Trophoblast cell (in vitro differentiated cells and primary cell): ENCODE results near the gene GABRG3.

ENCODE experiments used
- DNase-seq, 2 donors: peaks; one replicate each; pipeline ENCODE4 v3.0.0-alpha.2; 2016
- H2AFZ ChIP-seq: 2 replicates; pipeline ENCODE4 v1.6.1; 2013; ENCODE audit warnings: low read length, moderate library complexity, mild to moderate bottlenecking; ENCODE audit not compliant: insufficient read depth, poor library complexity
- H2AK5ac ChIP-seq: 2 replicates; pipeline ENCODE4 v1.6.1; 2013; ENCODE audit warnings: mild to moderate bottlenecking, low read length
- H2BK120ac ChIP-seq: 2 replicates; pipeline ENCODE4 v1.6.1; 2013; ENCODE audit warnings: low read length, mild to moderate bottlenecking, moderate library complexity; ENCODE audit not compliant: insufficient read depth, poor library complexity
- H2BK12ac ChIP-seq: 2 replicates; pipeline ENCODE4 v1.6.1; 2013; ENCODE audit warnings: mild to moderate bottlenecking, low read length, moderate library complexity
- H2BK5ac ChIP-seq: 2 replicates; pipeline ENCODE4 v1.6.1; 2013; ENCODE audit warnings: low read length, low read depth, moderate library complexity, mild to moderate bottlenecking; ENCODE audit not compliant: poor library complexity
- H3K14ac ChIP-seq: 2 replicates; pipeline ENCODE4 v1.6.1; 2013; ENCODE audit warnings: mild to moderate bottlenecking, low read length
- H3K18ac ChIP-seq: 2 replicates; pipeline ENCODE4 v1.6.1; 2013; ENCODE audit warnings: mild to moderate bottlenecking, low read length
- H3K23ac ChIP-seq: 2 replicates; pipeline ENCODE4 v1.6.1; 2013; ENCODE audit warnings: low read length
- H3K27ac ChIP-seq: 2 replicates; pipeline ENCODE4 v1.5.1; 2013; ENCODE audit warnings: low read depth, mild to moderate bottlenecking, inconsistent platforms, low read length, moderate library complexity
- H3K27me3 ChIP-seq: 2 replicates; pipeline ENCODE4 v1.6.1; 2013; ENCODE audit warnings: inconsistent platforms, mild to moderate bottlenecking, low read length, moderate library complexity; ENCODE audit not compliant: insufficient read depth
- H3K36me3 ChIP-seq, 2 experiments: 1 replicate in 1 of 2; 2 replicates in 1 of 2; pipeline ENCODE4 v1.6.1; 2013; ENCODE audit warnings: low read length in 2 of 2, mild to moderate bottlenecking in 2 of 2, moderate library complexity in 1 of 2; ENCODE audit not compliant: insufficient read depth in 2 of 2, control insufficient read depth in 1 of 2
- H3K4ac ChIP-seq: 2 replicates; pipeline ENCODE4 v1.6.1; 2013; ENCODE audit warnings: low read depth, mild to moderate bottlenecking, low read length, moderate library complexity
- H3K4me1 ChIP-seq, 2 experiments: 1 replicate in 1 of 2; 2 replicates in 1 of 2; pipeline ENCODE4 v1.6.1; 2013; ENCODE audit warnings: low read length in 2 of 2, mild to moderate bottlenecking in 2 of 2, moderate library complexity in 1 of 2; ENCODE audit not compliant: insufficient read depth in 2 of 2, control insufficient read depth in 1 of 2
- H3K4me2 ChIP-seq: 2 replicates; pipeline ENCODE4 v1.6.1; 2013; ENCODE audit warnings: inconsistent platforms, mild to moderate bottlenecking, low read length, moderate library complexity
- H3K4me3 ChIP-seq: 2 replicates; pipeline ENCODE4 v1.5.1; 2013; ENCODE audit warnings: mild to moderate bottlenecking, low read depth, low read length, inconsistent platforms
- H3K79me1 ChIP-seq: one replicate; pipeline ENCODE4 v1.6.1; 2013; ENCODE audit warnings: low read length
- H3K79me2 ChIP-seq: 2 replicates; pipeline ENCODE4 v1.6.1; 2013; ENCODE audit warnings: low read length, mild to moderate bottlenecking; ENCODE audit not compliant: control insufficient read depth, insufficient read depth, poor library complexity
- H3K9ac ChIP-seq: 2 replicates; pipeline ENCODE4 v1.6.1; 2013; ENCODE audit warnings: mild to moderate bottlenecking, low read length
- H3K9me3 ChIP-seq: 2 replicates; pipeline ENCODE4 v1.6.1; 2013; ENCODE audit warnings: low read depth, mild to moderate bottlenecking, control low read depth, inconsistent platforms, low read length; ENCODE audit not compliant: insufficient read depth
- H4K12ac ChIP-seq: 2 replicates; pipeline ENCODE4 v1.6.1; 2013; ENCODE audit warnings: low read depth, mild to moderate bottlenecking, low read length, moderate library complexity
- H4K8ac ChIP-seq: 2 replicates; pipeline ENCODE4 v1.6.1; 2013; ENCODE audit warnings: low read depth, mild to moderate bottlenecking, low read length, moderate library complexity
- H4K91ac ChIP-seq: one replicate; pipeline ENCODE4 v1.6.1; 2013; ENCODE audit warnings: low read depth, mild to moderate bottlenecking, low read length, moderate library complexity
- WGBS: extraction: QIAGEN DNeasy Blood & Tissue Kit; methylation state at CpG from one replicate; pipeline ENCODE4 v1.1.7; 2013; ENCODE audit warnings: missing lambda C conversion rate; ENCODE audit not compliant: insufficient read length, insufficient coverage; ENCODE audit errors: extremely low coverage; 5-methylcytosine and 5-hydroxymethylcytosine counted together

Gene GABRG3

GRCh38 chr15:27396521-27396920 lies 425.5 kb downstream of the GABRG3 start:
- Histone ChIP-seq H3K14ac (no peak overlapping the region), H3K4ac (no peak overlapping the region), H3K36me3 (no peaks in the 10 kb centered on the region), H2BK5ac (no peak overlapping the region), H3K27ac (no peak overlapping the region), H3K9ac (no peak overlapping the region), H2AK5ac (no peak overlapping the region), H4K8ac (no peak overlapping the region), H3K79me2 (no peaks in the 10 kb centered on the region), H2BK120ac (no peak overlapping the region), H3K23ac (no peak overlapping the region), H3K4me2 (no peak overlapping the region), H3K79me1 (no peaks in the 10 kb centered on the region), H2AFZ (no peak overlapping the region), H4K12ac (no peak overlapping the region), H3K4me3 (no peak overlapping the region), H3K18ac (no peak overlapping the region), H4K91ac (no peak overlapping the region), H3K9me3 (no peaks in the 10 kb centered on the region), H3K27me3 (no peaks in the 10 kb centered on the region), H3K4me1 (no peaks in the 10 kb centered on the region), H2BK12ac (no peak overlapping the region)
- no peak for DNase-seq
- WGBS: no CpG with 5 or more reads among the region's 2 CpGs

GRCh38 chr15:27396996-27397395 lies 426.0 kb downstream of the GABRG3 start:
- DNase-seq: no peak
- no peaks in the 10 kb centered on the region for H3K9me3 ChIP-seq
- no peak overlapping the region for H2AK5ac ChIP-seq
- no peaks in the 10 kb centered on the region for H3K79me1 ChIP-seq
- no peak overlapping the region for H3K4me2 ChIP-seq
- H3K23ac ChIP-seq: no peak overlapping the region
- H2AFZ ChIP-seq: no peak overlapping the region
- no peak overlapping the region for H3K14ac ChIP-seq
- no peak overlapping the region for H4K91ac ChIP-seq
- H4K8ac ChIP-seq: no peak overlapping the region
- H3K27ac ChIP-seq: no peak overlapping the region
- H3K4me3 ChIP-seq: no peak overlapping the region
- H2BK12ac ChIP-seq: no peak overlapping the region
- no peak overlapping the region for H2BK120ac ChIP-seq
- H3K18ac ChIP-seq: no peak overlapping the region
- no peak overlapping the region for H3K9ac ChIP-seq
- no peaks in the 10 kb centered on the region for H3K27me3 ChIP-seq
- H3K4ac ChIP-seq: no peak overlapping the region
- WGBS: no CpG with 5 or more reads among the region's 6 CpGs
- H3K36me3 ChIP-seq: no peaks in the 10 kb centered on the region
- no peaks in the 10 kb centered on the region for H3K4me1 ChIP-seq
- no peak overlapping the region for H4K12ac ChIP-seq
- H2BK5ac ChIP-seq: no peak overlapping the region
- H3K79me2 ChIP-seq: no peaks in the 10 kb centered on the region

- Histone ChIP-seq H2AFZ (no peak overlapping the region), H2BK5ac (no peak overlapping the region), H2AK5ac (no peak overlapping the region), H3K18ac (no peak overlapping the region), H3K4me2 (no peak overlapping the region), H3K27me3 (no peaks in the 10 kb centered on the region), H3K23ac (no peak overlapping the region), H3K79me1 (no peaks in the 10 kb centered on the region), H3K27ac (no peak overlapping the region), H3K14ac (no peak overlapping the region), H2BK120ac (no peak overlapping the region), H4K8ac (no peak overlapping the region), H4K12ac (no peak overlapping the region), H3K4me3 (no peak overlapping the region), H4K91ac (no peak overlapping the region), H3K4ac (no peak overlapping the region), H2BK12ac (no peak overlapping the region), H3K79me2 (no peaks in the 10 kb centered on the region), H3K9ac (no peak overlapping the region), H3K36me3 (no peaks in the 10 kb centered on the region), H3K9me3 (no peaks in the 10 kb centered on the region), H3K4me1 (no peaks in the 10 kb centered on the region)
- WGBS: no CpG with 5 or more reads among the region's 8 CpGs
- no peak for DNase-seq
Measured at GRCh38 chr15:27398631-27399161, 427.7 kb downstream of the GABRG3 start.

GRCh38 chr15:27399241-27399640 lies 428.3 kb downstream of the GABRG3 start:
- no peak overlapping the region for H3K4ac ChIP-seq
- WGBS: no CpG with 5 or more reads among the region's 6 CpGs

More at GRCh38 chr15:27399241-27399640, 428.3 kb downstream of the GABRG3 start:
- Histone ChIP-seq H3K4me1 (no peaks in the 10 kb centered on the region), H3K36me3 (no peaks in the 10 kb centered on the region), H3K4me2 (no peak overlapping the region), H3K9ac (no peak overlapping the region), H3K23ac (no peak overlapping the region), H3K79me2 (no peaks in the 10 kb centered on the region), H3K4me3 (no peak overlapping the region), H4K12ac (no peak overlapping the region), H3K18ac (no peak overlapping the region), H3K27ac (no peak overlapping the region), H3K27me3 (no peaks in the 10 kb centered on the region), H2BK12ac (no peak overlapping the region), H4K91ac (no peak overlapping the region), H2BK5ac (no peak overlapping the region), H3K14ac (no peak overlapping the region), H2AK5ac (no peak overlapping the region), H2AFZ (no peak overlapping the region), H3K79me1 (no peaks in the 10 kb centered on the region), H2BK120ac (no peak overlapping the region), H4K8ac (no peak overlapping the region), H3K9me3 (no peaks in the 10 kb centered on the region)
- no peak for DNase-seq
